ENCODE results near the gene CAPN10. TPM values are rescaled to one million over a fixed set of nuclear protein-coding genes. Genes with fewer than 3 reads are reported as not detected.
"Not testable (repeated sequence)": the region's sequence is repeated elsewhere in the genome, so short reads cannot be mapped to it uniquely, and the experiment has no call there.

CAPN10 gene, protein sequence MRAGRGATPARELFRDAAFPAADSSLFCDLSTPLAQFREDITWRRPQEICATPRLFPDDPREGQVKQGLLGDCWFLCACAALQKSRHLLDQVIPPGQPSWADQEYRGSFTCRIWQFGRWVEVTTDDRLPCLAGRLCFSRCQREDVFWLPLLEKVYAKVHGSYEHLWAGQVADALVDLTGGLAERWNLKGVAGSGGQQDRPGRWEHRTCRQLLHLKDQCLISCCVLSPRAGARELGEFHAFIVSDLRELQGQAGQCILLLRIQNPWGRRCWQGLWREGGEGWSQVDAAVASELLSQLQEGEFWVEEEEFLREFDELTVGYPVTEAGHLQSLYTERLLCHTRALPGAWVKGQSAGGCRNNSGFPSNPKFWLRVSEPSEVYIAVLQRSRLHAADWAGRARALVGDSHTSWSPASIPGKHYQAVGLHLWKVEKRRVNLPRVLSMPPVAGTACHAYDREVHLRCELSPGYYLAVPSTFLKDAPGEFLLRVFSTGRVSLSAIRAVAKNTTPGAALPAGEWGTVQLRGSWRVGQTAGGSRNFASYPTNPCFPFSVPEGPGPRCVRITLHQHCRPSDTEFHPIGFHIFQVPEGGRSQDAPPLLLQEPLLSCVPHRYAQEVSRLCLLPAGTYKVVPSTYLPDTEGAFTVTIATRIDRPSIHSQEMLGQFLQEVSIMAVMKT
- 3.1 and 5.7 TPM in 2 replicates for total RNA-seq (2014; rRNA removed; shearing (Covaris generic))

DNA sequence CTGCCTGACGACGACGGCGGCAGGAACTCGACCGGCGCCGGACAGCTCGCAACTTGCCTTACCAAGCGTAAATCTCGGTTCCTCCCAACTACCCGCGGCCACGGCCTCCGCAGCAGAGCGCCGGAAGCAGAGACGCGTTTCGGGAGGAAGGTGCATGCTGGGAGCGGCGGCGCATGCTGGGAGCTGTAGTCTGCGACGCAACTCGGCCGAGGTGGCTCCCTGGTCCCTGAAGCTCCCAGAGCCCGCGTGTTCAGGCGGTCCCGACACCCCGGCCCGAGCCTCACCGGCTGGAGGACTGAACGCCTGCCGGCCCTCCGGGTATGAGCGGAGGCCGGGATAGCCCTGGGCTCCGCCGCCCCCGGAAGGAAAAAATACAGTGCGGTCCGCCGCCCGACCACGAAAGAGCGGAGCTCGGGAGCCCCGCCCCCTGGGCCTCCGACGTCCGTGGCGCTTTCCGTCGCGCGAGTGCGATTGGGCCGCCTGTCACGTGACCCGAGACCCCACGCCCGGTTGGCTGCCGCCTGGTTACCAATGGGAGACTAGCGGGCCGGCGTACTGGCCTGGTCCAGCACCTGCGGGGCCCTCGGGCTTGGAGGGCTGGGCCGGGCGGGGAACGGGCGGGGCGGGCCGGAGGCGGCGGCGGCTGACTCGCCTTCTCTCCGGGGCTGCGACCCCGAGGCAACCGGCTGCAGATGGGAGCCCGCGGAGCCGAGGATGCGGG, at the start of gene CAPN10:
TSS of gene CAPN10 (plus strand) at position 537 of the 721 bp plus-strand sequence. CDS start at position 715, 178 bp downstream.
- peak; percentile 91 for DNase-seq (ENCODE audit: low spot score)

DNA sequence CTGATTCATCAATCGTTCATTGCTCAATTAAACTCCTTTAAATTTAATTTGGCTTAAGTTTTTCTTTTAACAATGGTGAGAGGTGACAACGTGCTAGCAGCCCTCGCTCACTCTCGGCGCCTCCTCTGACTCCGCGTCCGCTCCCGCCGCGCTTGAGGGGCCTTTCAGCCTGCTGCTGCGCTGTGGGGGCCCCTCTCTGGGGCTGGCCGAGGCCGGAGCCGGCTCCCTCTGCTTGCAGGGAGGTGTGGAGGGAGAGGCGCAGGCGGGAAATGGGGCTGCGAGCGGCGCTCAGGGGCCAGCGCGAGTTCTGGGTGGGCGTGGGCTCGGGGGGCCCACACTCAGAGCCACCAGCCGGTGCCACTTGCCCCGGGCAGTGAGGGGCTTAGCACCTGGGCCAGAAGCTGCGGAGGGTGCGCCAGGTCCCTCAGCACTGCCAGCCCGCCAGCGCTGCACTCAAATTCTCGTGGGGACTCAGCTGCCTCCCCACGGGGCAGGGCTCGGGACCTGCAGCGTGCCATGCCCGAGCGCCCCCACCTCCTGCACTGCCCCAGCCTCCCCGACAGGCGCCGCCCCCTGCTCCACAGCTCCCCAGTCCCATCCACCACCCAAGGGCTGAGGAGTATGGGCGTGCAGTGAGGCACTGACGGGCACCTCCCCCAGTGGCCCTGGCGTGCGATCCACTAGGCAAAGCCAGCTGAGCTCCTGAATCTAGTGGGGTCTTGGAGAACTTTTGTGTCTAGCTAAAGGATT, 48.3 kb upstream of the CAPN10 start:
- DNase-seq (ENCODE audit: low spot score): no peak

DNA sequence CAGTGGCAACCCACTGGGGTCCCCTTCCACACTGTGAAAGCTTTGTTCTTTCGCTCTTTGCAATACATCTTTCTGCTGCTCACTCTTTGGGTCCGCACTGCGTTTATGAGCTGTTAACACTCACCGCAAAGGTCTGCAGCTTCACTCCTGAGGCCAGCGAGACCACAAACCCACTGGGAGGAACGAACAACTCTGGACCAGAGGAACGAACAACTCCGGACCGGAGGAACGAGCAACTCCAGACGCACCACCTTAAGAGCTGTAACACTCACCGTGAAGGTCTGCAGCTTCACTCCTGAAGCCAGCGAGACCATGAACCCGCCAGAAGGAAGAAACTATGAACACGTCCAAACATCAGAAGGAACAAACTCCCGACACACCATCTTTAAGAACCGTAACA, 47.4 kb upstream of the CAPN10 start:
- not testable (repeated sequence) for DNase-seq (ENCODE audit: low spot score)

DNA sequence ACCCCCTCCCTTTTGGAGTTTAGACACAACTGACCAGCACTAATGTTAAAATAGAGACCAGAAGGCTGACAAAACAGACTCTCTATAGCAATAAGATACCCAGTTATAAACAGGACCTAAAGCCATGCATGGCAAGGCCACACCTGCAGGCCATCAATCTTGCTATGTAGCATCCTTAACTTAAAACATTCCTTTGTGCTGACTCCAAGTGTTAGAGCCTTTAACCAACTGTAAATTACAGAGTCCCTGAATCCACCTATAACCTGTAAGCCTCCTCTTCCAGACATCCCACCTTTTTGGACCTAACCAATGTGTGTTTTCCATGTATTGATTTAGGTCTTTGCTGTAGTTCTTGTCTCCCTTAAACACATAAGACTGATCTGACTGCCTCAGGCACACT, 46.6 kb upstream of the CAPN10 start:
- no peak for DNase-seq (ENCODE audit: low spot score)

DNA sequence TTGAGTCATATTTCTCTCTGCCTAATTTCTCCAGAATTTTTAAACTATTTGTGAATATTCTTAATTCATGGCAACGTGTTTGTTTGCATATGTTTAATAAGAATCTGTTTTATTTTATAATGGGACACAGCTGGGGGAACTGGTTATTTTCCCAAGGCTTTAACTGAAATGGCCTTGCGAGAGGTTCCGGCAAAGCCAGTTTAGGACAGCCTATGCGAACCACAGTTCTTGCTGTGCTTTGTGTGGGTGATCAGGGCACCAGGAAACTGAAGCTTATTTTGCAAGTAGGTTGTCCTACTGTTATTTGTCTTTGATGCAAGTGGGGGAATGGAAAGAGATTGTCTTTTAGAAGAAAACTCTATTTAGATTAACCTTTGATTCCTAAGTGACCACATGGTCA, 35.2 kb upstream of the CAPN10 start:
- DNase-seq (ENCODE audit: low spot score): no peak

DNA sequence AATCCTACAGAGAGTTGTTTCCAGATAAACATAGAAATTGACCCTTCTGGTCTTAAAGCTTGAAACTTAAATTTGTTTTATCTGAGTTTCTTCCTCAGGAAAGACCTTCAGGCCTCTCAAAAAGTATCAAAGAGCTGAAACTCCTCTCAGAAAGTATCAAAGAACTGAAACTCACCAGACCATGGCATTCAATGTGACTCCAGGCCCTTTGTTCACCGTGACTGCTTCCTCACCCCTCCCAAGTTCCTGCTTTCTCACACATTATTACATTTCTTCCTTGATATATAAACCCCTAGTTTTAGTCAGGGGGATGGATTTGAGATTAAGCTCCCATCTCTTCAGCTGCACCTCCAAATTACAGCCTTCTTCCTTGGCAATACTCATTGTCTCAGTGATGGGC, 34.7 kb upstream of the CAPN10 start:
- no peak for DNase-seq (ENCODE audit: low spot score)

DNA sequence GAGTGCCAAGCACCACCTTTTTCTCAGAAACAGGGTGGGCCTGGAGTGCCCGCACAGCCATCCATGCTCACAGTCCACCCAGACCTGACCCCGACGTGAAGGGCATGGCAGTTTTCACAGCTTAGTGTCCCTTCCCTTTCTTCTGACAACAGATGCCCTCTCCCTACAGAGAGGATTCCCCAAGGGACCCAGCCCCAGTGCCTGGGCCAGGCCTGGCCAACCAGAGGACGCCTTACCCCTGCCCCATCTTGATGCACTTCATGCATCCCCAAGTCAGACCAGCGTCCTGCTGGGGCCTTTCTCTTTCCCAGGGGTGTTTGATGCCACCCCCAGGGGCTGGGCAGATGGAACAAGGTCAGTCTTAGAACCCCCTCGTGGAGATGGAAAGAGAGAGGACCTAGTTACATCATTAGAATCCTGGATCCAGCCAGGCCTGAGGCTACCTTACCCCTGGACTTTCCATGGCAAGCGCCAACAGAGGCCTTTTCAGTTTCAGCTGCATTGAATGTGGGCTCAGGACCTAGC, 32.5 kb upstream of the CAPN10 start:
- DNase-seq (ENCODE audit: low spot score): no peak

DNA sequence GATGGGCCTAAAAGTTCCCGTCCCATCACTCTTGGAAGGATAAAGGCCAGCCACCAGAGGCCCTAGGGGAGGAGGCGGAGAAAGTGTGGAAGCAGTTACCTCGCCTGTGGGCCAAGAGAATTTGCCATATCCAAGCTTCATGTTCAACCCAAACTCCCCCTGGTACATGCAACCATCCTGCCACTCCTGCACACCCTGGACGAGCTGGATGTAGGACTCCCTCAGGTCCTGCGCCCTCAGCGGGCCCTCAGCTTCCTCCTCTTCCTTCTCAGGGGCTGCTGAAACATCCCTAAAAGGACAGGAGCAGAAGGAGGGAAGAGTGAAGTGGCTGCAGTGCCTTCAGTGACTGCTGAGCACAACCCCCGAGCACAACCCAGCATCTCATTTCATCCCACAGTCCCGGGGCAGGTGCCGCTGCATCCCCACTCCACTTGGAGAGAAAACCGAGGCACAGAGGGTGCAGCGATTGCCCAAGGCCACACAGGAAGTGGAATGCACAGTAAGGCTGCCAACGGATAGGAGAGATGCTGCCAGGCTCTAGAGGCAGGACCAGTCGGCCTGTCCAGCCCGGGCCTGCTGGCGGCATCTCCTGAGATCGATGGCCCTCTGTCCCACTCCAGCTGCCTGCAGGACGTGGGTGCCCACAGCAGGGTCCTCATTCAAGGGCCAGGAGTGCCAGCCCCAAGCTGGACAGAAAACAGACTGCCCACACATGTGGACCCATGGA, 31.6 kb upstream of the CAPN10 start:
- no peak for DNase-seq (ENCODE audit: low spot score)

DNA sequence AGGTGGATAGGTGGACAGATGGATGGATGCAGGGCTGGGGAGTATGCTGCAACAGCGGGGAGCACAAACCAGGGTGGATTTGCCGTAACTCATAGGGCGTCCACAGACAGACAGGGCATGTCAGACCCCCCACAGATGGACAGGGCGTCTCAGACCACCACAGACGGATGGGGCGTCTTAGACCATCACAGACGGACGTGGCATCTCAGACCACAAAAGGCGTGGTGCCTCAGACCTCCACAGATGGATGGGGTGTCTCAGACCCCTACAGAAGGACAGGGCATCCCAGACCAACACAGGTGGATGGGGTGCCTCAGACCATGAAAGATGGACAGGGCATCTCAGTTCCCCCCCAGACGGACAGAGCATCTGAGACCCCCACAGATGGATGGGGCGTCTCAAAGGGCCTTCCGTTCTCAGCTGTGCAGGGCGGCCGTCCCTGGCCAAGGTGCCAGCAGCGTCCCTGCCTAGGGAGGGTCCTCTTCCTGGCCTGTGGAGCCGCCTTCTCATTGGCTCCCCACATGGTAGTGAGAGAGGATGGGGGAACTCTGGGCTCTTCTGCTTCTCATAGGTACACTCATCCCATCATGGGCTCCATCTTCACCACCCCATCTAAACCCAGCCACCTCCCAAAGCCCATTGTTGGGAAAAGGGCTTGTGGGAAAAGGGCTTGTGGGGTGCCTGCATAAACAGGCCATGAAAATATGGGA, 30.8 kb upstream of the CAPN10 start:
- DNase-seq (ENCODE audit: low spot score): no peak

DNA sequence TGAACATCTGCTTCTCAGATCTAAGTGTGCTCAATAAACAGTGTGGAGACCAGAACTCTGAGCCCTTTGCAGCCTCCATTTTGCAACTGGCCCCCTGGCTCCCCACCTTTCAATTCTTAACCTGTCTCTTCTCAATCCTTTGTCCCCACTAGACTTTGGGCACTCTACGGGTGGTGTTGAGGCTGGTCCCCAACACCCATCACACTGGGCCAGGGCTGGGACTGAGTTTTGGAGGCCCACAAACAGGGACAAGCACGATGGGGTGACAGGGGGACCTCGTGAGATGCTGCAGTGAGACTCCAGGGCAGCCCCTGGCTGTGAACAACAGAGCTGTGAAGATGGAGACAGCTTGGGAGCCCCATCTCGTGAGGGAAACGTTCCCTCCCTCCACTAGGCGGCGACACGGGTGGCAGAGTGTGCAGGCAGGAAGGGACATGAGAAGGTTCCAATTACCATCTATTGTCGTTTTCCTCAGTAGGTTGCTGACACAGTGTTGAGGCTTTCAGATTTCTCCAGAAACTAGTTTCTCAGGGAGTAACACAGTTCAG, 29.9 kb upstream of the CAPN10 start:
- DNase-seq (ENCODE audit: low spot score): no peak

DNA sequence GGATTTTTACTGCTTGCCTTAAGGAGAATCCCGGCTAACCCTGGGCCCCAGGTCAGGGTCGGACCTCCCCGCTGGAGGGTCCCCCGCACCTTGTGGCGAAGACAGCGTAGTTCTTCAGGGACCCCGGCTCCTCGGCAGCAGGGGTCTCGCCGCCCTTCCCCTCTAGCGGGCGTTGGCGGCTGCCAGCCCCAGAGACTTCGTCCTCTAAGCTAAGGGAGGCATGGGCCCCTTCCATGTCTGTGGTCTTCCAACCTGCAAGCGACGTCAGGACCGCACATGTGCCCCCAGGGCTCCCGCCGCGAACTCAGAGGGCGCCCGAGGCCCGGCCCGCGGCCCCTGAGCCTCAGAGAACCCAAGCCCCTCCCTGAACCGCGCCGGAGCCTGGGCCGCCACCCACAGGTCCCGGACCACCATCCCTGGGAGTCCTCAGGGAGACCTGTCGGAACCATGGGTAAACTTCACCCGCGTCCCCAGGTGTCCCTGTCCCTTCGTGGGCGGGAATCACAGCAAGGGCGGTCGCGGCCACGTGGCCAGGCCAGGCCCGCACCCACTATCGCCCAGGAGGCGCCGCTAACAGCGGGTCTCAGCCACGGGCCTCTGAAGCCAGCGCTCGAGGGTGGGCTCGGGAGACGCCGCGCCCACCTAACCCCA, 29.3 kb upstream of the CAPN10 start:
- DNase-seq (ENCODE audit: low spot score): no peak

DNA sequence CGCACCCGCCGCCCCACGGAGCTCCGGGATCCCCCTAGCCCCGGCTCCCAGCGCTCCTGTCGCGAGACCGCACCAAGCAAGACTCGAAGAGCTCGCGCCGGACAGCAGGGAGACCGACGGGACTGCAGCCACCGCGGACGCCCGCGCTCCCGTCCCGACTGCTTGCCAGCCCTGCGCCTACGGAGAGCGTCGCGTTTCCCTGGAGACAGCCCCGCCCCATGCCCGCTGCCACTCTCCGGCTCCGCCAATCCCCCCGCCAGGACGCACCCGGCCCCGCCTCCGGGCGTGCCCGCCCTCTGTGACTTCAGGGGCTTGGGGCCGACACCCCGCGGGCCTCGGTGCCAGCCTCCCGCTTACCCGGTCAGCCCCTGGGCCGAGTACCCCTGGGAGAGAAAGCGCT, 28.7 kb upstream of the CAPN10 start, which contains the start of gene ANKMY1:
TSS of gene ANKMY1 (minus strand) at position 181 of the 400 bp plus-strand sequence. CDS start 653 bp downstream, outside the sequence.
- no peak for DNase-seq (ENCODE audit: low spot score)

DNA sequence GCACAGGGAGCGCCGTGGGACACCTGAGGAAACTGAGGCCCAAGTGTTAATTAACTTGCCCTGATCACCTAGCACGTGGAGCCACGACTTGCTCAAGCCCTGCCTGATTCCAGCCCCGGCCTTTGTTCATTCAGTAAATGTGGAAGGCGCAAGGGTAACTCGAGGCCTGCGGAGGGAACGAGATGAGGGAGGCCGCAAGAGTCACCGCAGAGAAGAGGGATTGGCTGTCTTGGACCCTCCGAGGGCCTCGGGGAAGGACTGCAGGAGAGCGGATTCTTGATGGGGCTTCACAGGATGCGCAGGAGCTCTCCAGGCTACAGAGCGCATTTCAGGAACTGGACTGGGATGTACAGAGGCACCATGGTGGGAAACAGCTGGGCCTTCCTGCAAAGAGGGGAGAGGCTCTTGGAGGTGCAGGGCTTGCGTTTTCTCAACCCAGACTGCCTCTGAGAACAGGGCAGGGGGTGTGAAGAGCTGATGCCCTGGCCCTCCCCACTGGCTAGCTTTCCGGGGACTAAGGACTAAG, 28.2 kb upstream of the CAPN10 start:
- DNase-seq (ENCODE audit: low spot score): no peak

DNA sequence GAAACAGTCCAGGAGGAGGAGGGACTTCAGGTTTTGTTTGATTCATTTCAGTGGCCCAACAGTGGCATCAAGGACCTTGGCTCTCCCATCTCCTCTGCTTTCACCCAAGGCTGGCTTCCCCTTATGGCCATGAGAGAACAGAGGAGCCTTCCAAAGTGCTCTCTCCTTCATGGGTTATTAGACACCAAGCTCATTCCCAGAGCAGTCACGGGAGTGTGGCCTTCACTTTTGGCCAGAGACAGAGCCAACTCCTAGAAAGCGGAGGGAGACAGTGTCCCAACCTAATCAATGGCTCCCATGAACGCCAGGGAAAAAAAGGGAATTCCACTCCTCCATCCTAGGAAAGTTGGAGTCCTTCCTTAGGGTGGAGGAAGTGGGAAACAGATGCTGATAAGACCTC, 27.2 kb upstream of the CAPN10 start:
- no peak for DNase-seq (ENCODE audit: low spot score)

DNA sequence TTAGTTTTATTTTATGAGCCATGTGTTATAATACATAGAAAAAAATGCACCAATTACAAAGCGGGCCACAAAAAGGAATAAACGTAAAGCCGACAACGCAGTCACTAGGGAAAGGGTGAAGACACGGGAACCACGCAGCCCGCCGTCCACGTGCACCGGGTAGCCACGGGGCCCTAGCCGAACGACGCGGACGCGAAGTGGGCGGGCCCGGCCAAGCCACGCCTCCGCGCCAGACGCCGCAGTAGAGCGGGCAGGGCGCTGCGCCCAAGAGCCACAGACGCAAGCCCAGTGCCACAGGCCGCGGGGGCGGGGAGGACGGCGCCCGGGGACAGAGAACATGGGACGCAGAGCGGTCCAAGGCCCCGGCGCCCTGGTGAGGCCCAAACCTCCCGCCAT, 26.5 kb upstream of the CAPN10 start, which contains the start of gene DUSP28:
TSS of gene DUSP28 (plus strand) at position 274 of the 396 bp plus-strand sequence. CDS start 328 bp downstream, outside the sequence.
- peak; percentile 85 for DNase-seq (ENCODE audit: low spot score)

DNA sequence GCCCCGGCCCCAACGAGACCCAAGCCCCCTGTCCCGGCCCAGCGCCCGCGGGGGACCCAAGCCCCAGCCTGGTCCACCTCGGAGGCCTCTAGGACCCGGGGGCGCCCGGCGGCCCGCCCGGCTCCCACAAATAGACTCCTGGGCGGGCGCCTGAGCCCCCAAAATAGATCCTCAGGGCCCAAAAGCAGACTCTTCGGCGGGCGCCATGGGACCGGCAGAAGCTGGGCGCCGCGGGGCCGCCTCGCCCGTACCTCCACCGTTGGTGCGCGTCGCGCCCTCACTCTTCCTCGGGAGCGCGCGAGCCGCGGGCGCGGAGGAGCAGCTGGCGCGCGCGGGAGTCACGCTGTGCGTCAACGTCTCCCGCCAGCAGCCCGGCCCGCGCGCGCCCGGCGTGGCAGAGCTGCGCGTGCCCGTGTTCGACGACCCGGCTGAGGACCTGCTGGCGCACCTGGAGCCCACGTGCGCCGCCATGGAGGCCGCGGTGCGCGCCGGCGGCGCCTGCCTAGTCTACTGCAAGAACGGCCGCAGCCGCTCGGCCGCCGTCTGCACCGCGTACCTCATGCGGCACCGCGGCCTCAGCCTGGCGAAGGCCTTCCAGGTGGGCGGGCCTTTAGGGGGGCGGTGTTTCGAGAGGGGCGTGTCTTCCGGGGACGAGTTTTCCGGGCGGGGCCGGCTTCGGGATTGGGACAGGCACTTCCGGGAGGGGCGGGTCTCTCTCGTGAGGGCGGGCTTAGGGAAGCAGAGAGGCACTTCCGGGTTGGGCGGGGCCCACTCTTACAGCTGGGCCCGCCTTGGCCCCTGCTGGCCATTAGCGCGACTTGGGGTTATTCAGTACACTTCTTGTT, 25.8 kb upstream of the CAPN10 start:
- DNase-seq (ENCODE audit: low spot score): peak; percentile 88

DNA sequence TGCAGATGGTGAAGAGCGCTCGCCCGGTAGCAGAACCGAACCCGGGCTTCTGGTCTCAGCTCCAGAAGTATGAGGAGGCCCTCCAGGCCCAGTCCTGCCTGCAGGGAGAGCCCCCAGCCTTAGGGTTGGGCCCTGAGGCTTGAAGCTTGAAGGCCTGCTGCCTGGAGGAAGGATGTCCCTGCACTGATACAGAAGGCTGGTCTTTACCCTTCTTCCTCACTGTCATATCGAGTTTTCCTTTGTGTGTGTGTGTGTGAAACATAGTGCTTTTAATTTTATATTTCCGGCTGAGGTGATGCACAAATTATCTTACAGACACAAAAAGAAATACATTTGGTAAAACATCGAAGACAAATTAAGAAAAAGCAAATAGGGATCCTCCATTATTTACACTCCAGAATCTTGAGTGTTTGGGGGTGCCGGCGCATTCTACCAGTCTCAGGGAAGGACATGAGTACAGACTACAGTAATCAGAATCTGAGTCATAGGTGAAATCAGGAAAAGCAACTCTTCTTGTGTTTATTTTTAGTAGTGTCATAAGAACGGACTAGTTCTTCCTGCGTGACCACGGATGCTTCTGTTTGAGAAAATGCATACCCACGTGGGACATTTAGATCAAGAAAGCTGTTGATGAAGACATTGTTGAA, 25.1 kb upstream of the CAPN10 start:
- peak; percentile 49 for DNase-seq (ENCODE audit: low spot score)
